ENCODE results near the gene CACNA2D4. TPM values are rescaled to one million over a fixed set of nuclear protein-coding genes. Genes with fewer than 3 reads are reported as not detected.

Gene CACNA2D4
- total RNA-seq, 1 donor from 2014 or later, result 0.58 TPM

GRCh38 chr12:1935242-1935641 is 16.8 kb upstream of the CACNA2D4 start:
- peaks cover 6% of the 10 kb centered on the region for H3K27me3 ChIP-seq (ENCODE audit: control insufficient read depth, insufficient read depth, low read length)

GRCh38 chr12:1934831-1935230 is 16.4 kb upstream of the CACNA2D4 start:
- no peak for TF ChIP-seq CTCF (IDR thresholded peaks at IDR 0.05; ENCODE audit: insufficient read depth, low read length, poor library complexity, severe bottlenecking)
- no peak for DNase-seq (ENCODE audit: low read depth)
- H3K36me3 ChIP-seq (ENCODE audit: control insufficient read depth, insufficient read depth, low read length), result no peaks in the 10 kb centered on the region
- no peak overlapping the region for H3K4me3 ChIP-seq (ENCODE audit: low read depth, low read length)
- H3K27me3 ChIP-seq (ENCODE audit: control insufficient read depth, insufficient read depth, low read length), result peaks cover 9% of the 10 kb centered on the region

More at GRCh38 chr12:1935242-1935641, 16.8 kb upstream of the CACNA2D4 start:
- no peak for TF ChIP-seq CTCF (IDR thresholded peaks at IDR 0.05; ENCODE audit: insufficient read depth, low read length, poor library complexity, severe bottlenecking)
- DNase-seq (ENCODE audit: low read depth), result no peak
- Histone ChIP-seq H3K4me3 (ENCODE audit: low read depth, low read length) (no peak overlapping the region), H3K36me3 (ENCODE audit: control insufficient read depth, insufficient read depth, low read length) (no peaks in the 10 kb centered on the region)

GRCh38 chr12:1934068-1934467 is 15.6 kb upstream of the CACNA2D4 start:
- no peaks in the 10 kb centered on the region for H3K36me3 ChIP-seq (ENCODE audit: control insufficient read depth, insufficient read depth, low read length)
- H3K27me3 ChIP-seq (ENCODE audit: control insufficient read depth, insufficient read depth, low read length), result peaks cover 10% of the 10 kb centered on the region
- H3K4me3 ChIP-seq (ENCODE audit: low read depth, low read length), result no peak overlapping the region
- no peak for TF ChIP-seq CTCF (IDR thresholded peaks at IDR 0.05; ENCODE audit: insufficient read depth, low read length, poor library complexity, severe bottlenecking)
- DNase-seq (ENCODE audit: low read depth), result no peak

GRCh38 chr12:1933342-1934051 is 15.0 kb upstream of the CACNA2D4 start:
- no peak overlapping the region for H3K4me3 ChIP-seq (ENCODE audit: low read depth, low read length)
- no peak for TF ChIP-seq CTCF (IDR thresholded peaks at IDR 0.05; ENCODE audit: insufficient read depth, low read length, poor library complexity, severe bottlenecking)
- no peaks in the 10 kb centered on the region for H3K36me3 ChIP-seq (ENCODE audit: control insufficient read depth, insufficient read depth, low read length)
- H3K27me3 ChIP-seq (ENCODE audit: control insufficient read depth, insufficient read depth, low read length), result peaks cover 16% of the 10 kb centered on the region
- DNase-seq (ENCODE audit: low read depth), result no peak

GRCh38 chr12:1932264-1932777 is 13.9 kb upstream of the CACNA2D4 start:
- no peak overlapping the region for H3K4me3 ChIP-seq (ENCODE audit: low read depth, low read length)
- H3K36me3 ChIP-seq (ENCODE audit: control insufficient read depth, insufficient read depth, low read length), result no peaks in the 10 kb centered on the region
- TF ChIP-seq CTCF (IDR thresholded peaks at IDR 0.05; ENCODE audit: insufficient read depth, low read length, poor library complexity, severe bottlenecking), result no peak
- DNase-seq (ENCODE audit: low read depth), result peak; percentile 12
- H3K27me3 ChIP-seq (ENCODE audit: control insufficient read depth, insufficient read depth, low read length), result peaks cover 25% of the 10 kb centered on the region

GRCh38 chr12:1931642-1932041 is 13.2 kb upstream of the CACNA2D4 start:
- TF ChIP-seq CTCF (IDR thresholded peaks at IDR 0.05; ENCODE audit: insufficient read depth, low read length, poor library complexity, severe bottlenecking), result no peak
- Histone ChIP-seq H3K27me3 (ENCODE audit: control insufficient read depth, insufficient read depth, low read length) (peaks cover 29% of the 10 kb centered on the region), H3K36me3 (ENCODE audit: control insufficient read depth, insufficient read depth, low read length) (no peaks in the 10 kb centered on the region), H3K4me3 (ENCODE audit: low read depth, low read length) (no peak overlapping the region)
- no peak for DNase-seq (ENCODE audit: low read depth)
